ENCODE data around the gene FOXP1. TPM values are rescaled to one million over a fixed set of nuclear protein-coding genes. Genes with fewer than 3 reads are reported as not detected.
A peak's percentile ranks its signal among the peaks of the same experiment; 100 is the strongest.

Gene FOXP1
- total and polyA plus RNA-seq, 9 of the 15 experiments (the other 6 are each of a cell fraction or from before 2014, with no cell fraction given): 7.7 to 34.5 (median 13.7) TPM

- peak; percentile 62 for TF ChIP-seq PKNOX1 (IDR thresholded peaks at IDR 0.05)
Observed at GRCh38 chr3:71228156-71228866, 355.2 kb downstream of the FOXP1 start (continued).

- in situ Hi-C loops (cut with MboI) (no loop called here), intact Hi-C loops (cut with micrococcal nuclease) (no loop called here)
- DNase-seq (ENCODE audit: extremely low read depth in 1 of 4, low spot score in 3 of 4) (peak in 2 of 4 experiments; percentile 38 to 65), FAIRE-seq (peak; percentile 74), ATAC-seq (peak; percentile 43)
- peak overlapping the region; percentile 43 to 76; a peak in 3 of 4 replicates for H3K9ac ChIP-seq (ENCODE audit: insufficient read depth in 1 of 2, low read depth in 2 of 2, low read length in 2 of 2)
- ChIA-PET POLR2A (interaction anchor here (0.6 kb wide), 1 partner anchor 16 kb away, joined by 3 read pairs; no protein-coding TSS in a partner anchor), CTCF (ENCODE audit: low intra/inter-chr PET ratio) (no interaction called here)
- H3K9me1 ChIP-seq (ENCODE audit: control insufficient read depth, insufficient read depth, low read length): no peaks in the 10 kb centered on the region
- H3K9me3 ChIP-seq (replicated peaks; ENCODE audit: control insufficient read depth, insufficient read depth, low read depth, low read length): no peaks in the 10 kb centered on the region
- H3K27me3 ChIP-seq (ENCODE audit: control insufficient read depth in 2 of 2, insufficient read depth in 2 of 2, low read length in 2 of 2): no peaks in the 10 kb centered on the region
- H3K27ac ChIP-seq (ENCODE audit: extremely low read depth, low read depth, low read length): peak overlapping the region; percentile 62; the same call in 2 of the 3 replicates
- peak overlapping the region; percentile 82 for H2AFZ ChIP-seq (ENCODE audit: low read depth, low read length)
- H3K4me2 ChIP-seq (ENCODE audit: insufficient read depth, low read length): peak overlapping the region; percentile 65
- 0% methylated on average over 6 of the region's 6 CpGs for WGBS (ENCODE audit: insufficient coverage, low coverage, missing lambda C conversion rate)
- H3K36me3 ChIP-seq (ENCODE audit: control insufficient read depth, insufficient read depth, low read length): no peaks in the 10 kb centered on the region
- peaks cover 9 to 36% of the 10 kb centered on the region in 2 experiments for H3K4me1 ChIP-seq (replicated peaks in 1 of 2; ENCODE audit: control insufficient read depth in 2 of 2, insufficient read depth in 2 of 2, low read length in 2 of 2)
- no peaks in the 10 kb centered on the region for H4K20me1 ChIP-seq (replicated peaks; ENCODE audit: control insufficient read depth, insufficient read depth, low read length)
- H3K79me2 ChIP-seq (ENCODE audit: control insufficient read depth, insufficient read depth, low read length): no peaks in the 10 kb centered on the region
- BruUV-seq (replicated peaks): no TSS peak
- H3K4me3 ChIP-seq: no peak overlapping the region
- TF ChIP-seq TAL1 (IDR thresholded peaks at IDR 0.05) (peak; percentile 49), XRCC5 (IDR thresholded peaks at IDR 0.05; ENCODE audit: low read depth, low read length) (no peak), PML (IDR thresholded peaks at IDR 0.05; ENCODE audit: low read length) (peak; percentile 30; the same call in 1 of the 2 replicates), SOX6 (IDR thresholded peaks at IDR 0.05) (peak; percentile 67), BACH1 (tag; IDR thresholded peaks at IDR 0.05) (no peak), ARID2 (IDR thresholded peaks at IDR 0.05) (no peak), ARID1B (IDR thresholded peaks at IDR 0.05) (peak; percentile 81), GATAD2B (IDR thresholded peaks at IDR 0.05; ENCODE audit: borderline replicate concordance) (peak; percentile 77), KLF16 (IDR thresholded peaks at IDR 0.05) (peak; percentile 58; the same call in 1 of the 2 replicates), EP400 (IDR thresholded peaks at IDR 0.05) (peak; percentile 40), HDAC1 (IDR thresholded peaks at IDR 0.05) (no peak), ELF4 (CRISPR knock-in tag; IDR thresholded peaks at IDR 0.05) (no peak), MBD2 (IDR thresholded peaks at IDR 0.05; ENCODE audit: borderline replicate concordance, low read depth) (no peak), MYBL2 (IDR thresholded peaks at IDR 0.05; ENCODE audit: low read depth) (peak; percentile 78), MYBL2 (CRISPR knock-in tag; IDR thresholded peaks at IDR 0.05; ENCODE audit: borderline replicate concordance) (no peak), MCM3 (IDR thresholded peaks at IDR 0.05) (no peak), HDAC3 (IDR thresholded peaks at IDR 0.05; ENCODE audit: borderline replicate concordance, partially characterized antibody) (peak; percentile 77), SRSF7 (optimal IDR thresholded peaks at IDR 0.05; ENCODE audit: low read depth, low read length) (no peak), CBX8 (IDR thresholded peaks at IDR 0.05; ENCODE audit: borderline replicate concordance, extremely low read depth, low read depth, low read length, poor library complexity, severe bottlenecking) (no peak), ELF1 (tag; IDR thresholded peaks at IDR 0.05) (0 out of 2 replicates have a peak, but pooled peaks have one; percentile 26), DACH1 (IDR thresholded peaks at IDR 0.05; ENCODE audit: partially characterized antibody) (peak; percentile 31), GABPA (tag; conservative IDR thresholded peaks at IDR 0.05; ENCODE audit: low read depth) (0 out of 2 replicates have a peak, but pooled peaks have one; percentile 12), ZNF507 (tag; conservative IDR thresholded peaks at IDR 0.05) (no peak)
Observed at GRCh38 chr3:71227270-71227661, 356.3 kb downstream of the FOXP1 start.
